Uterus (tissue), 2 donors: ENCODE measurements around the gene PRKCD.

Experiments used
- POLR2A ChIP-seq, 2 donors: fragments of 450-650 bp; IDR thresholded peaks; one replicate each; pipeline ENCODE4 v1.6.1; 2016; ENCODE audit warnings: antibody characterized with exemption in 2 of 2, mild to moderate bottlenecking in 1 of 2, moderate library complexity in 1 of 2
- TF ChIP-seq, protein P1 (sequence below), 4 experiments: fragments of 200-600 bp in 2 of 4; fragments of 450-650 bp in 2 of 4; sonication (generic) in 2 of 4; IDR thresholded peaks; one replicate each; pipeline ENCODE4 v1.5.1; 2016 to 2019; ENCODE audit warnings: antibody characterized with exemption in 4 of 4, mild to moderate bottlenecking in 2 of 4, moderate library complexity in 1 of 4

DNA sequence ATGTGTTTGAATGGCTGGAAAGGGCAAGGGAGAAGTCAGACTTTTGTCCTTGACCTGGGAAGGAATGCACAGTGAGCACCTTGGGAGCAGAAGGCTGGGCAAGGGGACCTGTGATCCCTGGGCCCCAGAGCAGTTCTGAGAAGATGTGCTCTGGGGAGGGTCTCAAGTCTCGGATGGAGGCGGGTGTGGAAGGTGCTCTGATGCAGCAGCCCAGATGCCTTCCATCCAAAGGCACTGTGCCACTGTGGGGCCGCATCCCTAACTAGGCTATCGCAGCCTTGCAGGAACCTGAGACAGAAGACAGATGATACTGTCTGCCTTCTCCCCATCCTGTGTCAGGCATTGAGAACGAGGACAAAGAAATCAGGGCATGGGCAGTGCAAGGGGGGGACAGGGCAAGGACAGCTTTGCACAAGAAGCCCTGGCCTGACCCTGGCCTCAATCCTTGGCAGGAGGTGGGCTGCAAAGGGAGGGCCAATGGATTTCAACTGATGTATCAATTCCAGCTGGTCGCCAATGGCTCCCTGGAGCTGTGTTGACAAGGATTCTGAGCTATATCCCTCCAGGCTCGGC, 14.6 kb upstream of the PRKCD start:
- no peak for TF ChIP-seq POLR2A (IDR thresholded peaks at IDR 0.05)
- TF ChIP-seq, protein P1, sequence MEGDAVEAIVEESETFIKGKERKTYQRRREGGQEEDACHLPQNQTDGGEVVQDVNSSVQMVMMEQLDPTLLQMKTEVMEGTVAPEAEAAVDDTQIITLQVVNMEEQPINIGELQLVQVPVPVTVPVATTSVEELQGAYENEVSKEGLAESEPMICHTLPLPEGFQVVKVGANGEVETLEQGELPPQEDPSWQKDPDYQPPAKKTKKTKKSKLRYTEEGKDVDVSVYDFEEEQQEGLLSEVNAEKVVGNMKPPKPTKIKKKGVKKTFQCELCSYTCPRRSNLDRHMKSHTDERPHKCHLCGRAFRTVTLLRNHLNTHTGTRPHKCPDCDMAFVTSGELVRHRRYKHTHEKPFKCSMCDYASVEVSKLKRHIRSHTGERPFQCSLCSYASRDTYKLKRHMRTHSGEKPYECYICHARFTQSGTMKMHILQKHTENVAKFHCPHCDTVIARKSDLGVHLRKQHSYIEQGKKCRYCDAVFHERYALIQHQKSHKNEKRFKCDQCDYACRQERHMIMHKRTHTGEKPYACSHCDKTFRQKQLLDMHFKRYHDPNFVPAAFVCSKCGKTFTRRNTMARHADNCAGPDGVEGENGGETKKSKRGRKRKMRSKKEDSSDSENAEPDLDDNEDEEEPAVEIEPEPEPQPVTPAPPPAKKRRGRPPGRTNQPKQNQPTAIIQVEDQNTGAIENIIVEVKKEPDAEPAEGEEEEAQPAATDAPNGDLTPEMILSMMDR (IDR thresholded peaks at IDR 0.05), result no peak
